GM18870 (cell line): ENCODE measurements around the gene HAUS7.

Experiments
- ATAC-seq: cut with Tn5 transposase; IDR thresholded peaks from one replicate; pipeline ENCODE4 v1.9.1; 2021; ENCODE audit warnings: moderate library complexity; ENCODE audit not compliant: unreplicated experiment

The HAUS7 gene

DNA sequence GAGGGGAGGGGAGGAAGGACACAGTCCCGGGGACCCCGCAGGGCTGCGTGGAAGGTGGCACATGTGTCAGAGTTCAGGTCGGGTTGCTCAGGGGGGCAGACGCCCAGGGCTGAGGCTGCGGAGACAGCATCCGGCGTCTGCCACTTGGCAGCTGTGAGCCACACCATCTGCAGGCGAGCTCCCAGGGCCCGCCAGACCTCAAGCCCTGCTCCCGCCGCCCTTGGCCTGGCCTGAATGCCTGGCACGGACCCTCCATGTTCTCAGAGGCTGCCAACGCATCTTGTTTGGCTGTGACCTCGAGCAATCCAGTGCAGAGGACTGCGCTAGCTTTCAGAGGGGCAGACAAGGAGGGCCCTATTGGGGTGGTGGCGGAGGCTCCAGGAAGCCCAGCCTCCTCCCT lies 29.5 kb upstream of the HAUS7 start:
- ATAC-seq, result no peak

GRCh38 chrX:153499341-153499740 lies 29.0 kb upstream of the HAUS7 start:
- no peak for ATAC-seq

GRCh38 chrX:153498453-153498852 lies 28.1 kb upstream of the HAUS7 start:
- no peak for ATAC-seq

- ATAC-seq, result no peak
These were observed 26.2 kb upstream of the HAUS7 start for GRCh38 chrX:153496590-153496959.

DNA sequence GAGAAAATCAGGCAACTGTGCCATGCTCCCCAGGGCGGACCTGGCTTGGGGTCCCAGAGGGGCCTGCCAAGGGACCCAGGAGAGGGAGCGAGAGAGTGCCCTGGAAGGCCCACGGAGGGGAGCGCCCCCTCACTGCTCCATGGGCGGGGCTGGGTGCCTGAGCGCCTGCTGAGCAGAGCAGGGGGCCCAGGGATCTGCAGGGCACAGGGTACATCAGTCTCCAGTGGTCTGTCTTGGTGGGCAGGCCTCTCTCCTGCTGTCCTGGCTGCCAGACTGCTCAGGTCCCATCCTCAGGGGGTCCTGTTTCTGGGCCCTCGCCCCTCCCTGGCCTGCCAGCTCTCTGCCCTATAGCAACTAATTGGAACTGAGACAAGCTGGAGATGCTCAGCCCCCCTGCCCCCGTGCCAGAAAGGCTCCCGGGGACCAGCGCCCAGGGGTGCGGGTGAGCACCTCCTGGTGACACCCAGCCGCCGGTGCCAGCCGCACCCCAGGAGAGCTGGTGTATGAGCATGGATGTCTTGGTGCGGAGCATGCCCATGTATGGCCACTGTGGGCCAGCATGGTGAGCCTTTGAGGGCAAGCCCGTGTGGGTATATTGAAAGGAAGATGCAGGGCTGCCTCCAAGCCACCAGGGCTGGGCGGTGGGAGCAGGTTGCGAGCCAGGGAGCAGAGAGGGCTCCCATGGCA lies 25.7 kb upstream of the HAUS7 start:
- no peak for ATAC-seq

- no peak for ATAC-seq
These were observed 25.0 kb upstream of the HAUS7 start for GRCh38 chrX:153495362-153495751.

DNA sequence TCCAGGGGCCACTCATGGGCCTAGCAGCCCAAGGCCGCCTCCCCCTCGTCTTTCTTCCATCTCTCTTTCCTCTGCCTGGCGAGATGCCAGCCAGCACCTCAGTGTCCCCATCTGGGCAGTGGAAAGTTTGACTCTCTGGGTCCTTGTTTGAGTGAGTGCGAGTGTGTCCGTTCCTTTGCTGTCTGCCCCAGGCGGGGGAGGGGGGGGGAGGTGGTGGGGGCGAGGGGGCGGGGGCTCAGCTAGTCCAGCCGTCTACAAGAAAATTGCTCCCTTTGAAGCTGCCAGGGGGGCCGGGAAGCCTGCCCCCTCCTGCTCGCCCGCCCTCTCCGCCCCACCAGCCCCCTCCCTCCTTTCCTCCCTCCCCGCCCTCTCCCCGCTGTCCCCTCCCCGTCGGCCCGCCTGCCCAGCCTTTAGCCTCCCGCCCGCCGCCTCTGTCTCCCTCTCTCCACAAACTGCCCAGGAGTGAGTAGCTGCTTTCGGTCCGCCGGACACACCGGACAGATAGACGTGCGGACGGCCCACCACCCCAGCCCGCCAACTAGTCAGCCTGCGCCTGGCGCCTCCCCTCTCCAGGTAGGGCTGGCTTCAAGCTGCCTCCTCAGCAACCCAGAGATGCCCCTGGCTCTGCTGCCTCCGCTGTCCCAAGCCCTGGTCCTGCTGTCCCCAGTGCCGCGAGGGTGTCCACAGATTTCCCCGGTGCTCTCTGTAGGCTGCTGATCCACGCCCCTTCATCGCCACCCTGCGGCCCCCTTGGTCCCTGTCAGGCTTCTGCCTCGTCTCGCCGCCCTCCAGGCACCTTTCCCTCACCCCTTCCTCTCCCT lies 24.4 kb upstream of the HAUS7 start, which contains the start of gene BGN:
Gene BGN, plus strand, starts transcription at position 440 of the 821 bp plus-strand sequence. CDS start 9,652 bp downstream, outside the sequence.
- ATAC-seq, result no peak

GRCh38 chrX:153494061-153494460 lies 23.7 kb upstream of the HAUS7 start:
- ATAC-seq, result no peak

DNA sequence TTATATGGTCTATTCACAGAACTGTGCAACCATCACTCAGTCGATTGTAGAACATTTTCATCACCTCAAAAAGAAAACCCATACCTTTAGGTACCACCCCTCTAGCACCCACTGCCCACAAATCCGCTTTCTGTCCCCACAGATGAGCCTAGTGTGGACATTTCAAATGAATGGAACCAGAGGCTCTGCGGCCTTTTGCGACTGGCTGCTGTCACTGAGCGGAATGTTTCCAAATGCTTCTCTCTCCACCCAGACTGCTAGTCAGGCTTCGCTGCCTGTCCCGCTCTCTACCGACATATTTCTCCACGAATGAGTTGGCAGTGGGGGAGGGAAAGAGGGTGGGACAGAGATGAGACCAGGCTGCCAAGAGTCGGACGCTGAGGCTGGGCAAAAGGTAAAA lies 22.7 kb upstream of the HAUS7 start:
- no peak for ATAC-seq

DNA sequence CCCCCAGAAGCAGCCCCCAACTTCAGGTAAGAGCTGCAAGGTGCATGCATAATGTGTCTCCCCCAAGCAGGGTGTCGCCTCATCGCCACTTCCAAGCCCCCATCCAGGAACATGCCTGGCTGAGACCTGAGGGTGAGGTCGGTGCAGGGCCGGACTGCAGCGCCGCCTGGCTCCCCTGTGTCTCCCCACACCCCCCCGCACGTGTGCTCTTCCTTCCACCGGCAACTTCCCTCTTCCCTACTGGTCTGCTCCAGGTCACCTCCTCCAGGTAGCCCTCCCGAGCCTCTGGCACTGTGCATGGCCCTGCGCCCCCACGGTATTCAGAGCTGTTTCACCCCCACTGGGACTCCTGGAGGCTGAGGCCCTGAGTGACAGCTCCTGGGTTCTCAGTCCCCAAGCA lies 22.2 kb upstream of the HAUS7 start:
- no peak for ATAC-seq

- ATAC-seq, result no peak
These were observed 21.5 kb upstream of the HAUS7 start for GRCh38 chrX:153491918-153492317.

DNA sequence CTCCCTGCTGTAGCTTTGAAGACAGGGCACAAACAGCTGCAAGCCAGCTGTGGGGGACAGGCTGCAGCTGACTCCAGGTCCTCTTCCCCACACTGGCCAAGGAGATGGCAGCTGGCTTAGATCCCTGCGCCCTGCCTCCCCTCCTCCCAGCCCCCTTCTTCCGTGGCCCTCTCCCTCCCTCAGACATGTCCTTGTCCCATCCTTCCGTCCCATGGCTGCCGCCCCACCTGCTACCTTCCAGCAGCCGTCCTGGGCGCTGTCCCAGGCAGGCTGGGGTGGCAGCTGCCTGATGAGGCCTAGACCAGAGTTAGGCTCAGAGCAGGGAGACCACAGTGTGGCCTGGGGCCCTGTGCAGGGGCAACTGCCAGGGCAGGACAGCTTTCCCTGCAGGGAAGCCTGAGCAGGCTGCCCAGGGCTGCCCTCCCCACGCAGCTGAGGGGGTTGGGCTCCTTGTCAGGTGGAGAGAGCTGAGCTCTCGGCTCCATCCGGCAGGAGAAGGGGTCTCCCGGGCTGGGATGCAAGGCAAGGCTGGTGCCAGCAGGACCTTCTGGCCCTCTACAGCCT lies 21.1 kb upstream of the HAUS7 start:
- ATAC-seq, result no peak

DNA sequence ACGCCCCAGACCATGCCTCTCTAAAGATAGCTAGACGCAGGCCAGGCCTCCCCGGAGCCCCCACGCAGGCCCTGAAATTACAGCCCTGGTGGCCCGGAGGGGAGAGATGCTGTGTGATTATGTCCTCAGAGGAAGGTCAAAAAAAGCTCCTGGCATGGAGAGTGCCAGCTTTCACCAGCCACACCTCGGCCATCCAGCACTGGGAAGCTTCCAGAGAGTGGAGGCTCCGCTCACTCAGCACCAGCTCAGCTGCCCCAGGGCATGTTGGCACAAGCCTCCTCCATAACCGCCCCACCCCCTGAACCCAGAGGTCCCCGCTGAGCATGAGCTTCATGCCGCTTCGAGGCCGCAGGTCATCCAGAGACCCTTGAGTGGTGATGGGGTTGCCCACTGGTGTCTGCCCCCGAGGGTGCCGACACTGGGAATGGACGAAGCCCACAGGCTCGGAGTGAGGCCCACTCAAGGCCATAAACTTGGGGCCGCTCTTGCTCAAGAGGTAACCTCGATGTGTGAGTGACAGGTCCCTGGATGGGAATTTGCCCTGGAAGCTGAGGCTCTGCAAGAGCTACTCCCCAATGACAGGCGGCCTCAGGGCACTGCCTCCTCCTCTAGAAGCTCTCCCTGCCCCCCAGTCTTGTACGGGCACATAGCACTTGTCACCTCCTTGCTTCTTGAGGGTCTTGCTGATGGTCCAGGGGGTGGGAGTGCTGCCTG lies 20.0 kb upstream of the HAUS7 start:
- no peak for ATAC-seq

DNA sequence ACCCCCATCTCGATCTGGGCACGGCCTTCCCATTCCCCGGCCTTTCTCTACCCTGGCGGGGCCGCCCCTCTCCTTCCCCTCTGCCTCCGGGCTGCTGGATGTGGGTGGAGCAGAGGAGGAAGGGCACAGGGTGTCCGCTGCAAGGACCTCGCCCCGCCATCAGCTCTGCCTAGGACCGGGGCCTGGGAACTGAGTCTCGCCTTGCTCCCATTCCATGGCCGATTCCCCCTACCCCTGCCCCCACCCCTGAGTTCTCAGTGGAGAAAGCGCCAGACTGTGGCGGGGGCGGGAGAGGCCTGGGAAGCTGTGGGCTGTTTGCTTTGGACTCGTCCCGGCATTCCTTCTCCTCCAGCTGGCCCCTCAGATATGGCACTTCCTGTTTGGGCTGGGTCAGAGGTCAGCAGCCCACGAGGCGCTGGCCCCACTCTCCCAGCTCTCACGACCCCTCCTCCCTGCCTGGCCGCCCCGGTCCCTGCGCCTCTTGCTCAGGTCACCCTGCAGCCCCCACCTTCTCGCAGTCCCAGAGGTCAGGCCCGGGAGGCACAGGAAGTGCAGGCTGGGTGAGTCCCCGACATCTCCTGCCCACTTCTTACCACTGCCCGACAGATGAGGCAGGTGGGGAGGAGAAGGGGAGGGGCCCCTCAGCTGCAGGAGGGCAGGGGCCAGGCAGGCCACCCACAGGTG lies 18.0 kb upstream of the HAUS7 start:
- ATAC-seq, result no peak

GRCh38 chrX:153487590-153488071 lies 17.3 kb upstream of the HAUS7 start:
- ATAC-seq, result no peak

DNA sequence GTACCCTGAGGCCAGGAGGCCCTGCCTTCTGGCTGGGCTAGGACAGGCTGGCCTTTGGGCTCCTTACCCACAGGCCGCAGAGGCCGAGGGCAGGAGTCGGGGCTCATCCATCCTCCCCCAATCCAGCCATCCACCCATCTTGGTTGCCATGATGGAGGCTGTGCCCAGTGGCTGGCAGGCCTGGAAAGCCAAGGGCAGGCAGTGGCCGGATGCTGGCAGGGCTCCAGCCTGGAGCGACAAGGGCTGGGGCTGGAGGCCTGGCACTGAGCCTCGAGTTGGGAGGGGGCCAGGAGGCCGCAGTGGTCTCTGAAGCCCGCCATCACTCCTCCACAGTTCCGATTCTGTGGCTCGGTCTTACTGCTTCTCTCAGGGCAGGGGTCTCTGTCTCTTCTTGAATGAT lies 15.8 kb upstream of the HAUS7 start:
- no peak for ATAC-seq

DNA sequence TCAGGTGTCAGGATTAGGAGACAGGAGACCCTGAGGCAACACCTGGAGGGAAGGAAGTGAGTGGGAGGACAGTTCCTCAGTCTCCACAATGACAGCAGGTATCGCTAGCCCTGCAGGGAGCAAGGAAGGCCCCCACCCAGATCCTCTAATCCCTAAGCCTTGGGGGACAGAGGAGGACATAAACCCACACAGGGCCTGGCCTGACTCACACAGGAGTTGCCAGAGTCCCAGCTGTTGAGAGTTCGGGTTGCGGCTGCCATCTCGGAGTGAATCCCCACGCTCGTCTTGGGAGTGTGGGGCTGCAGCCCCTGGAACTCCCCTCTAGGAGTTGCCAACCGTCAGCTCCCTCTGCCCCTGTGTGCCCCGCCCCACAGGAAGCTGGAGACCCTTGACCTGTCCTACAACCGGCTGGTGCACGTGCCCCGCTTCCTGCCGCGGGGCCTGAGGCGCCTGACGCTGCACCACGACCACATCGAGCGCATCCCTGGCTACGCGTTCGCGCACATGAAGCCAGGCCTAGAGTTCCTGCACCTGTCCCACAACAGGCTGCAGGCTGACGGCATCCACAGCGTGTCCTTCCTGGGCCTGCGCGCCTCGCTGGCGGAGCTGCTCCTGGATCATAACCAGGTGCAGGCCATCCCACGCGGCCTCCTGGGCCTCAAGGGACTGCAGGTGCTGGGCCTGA lies 15.2 kb upstream of the HAUS7 start:
- no peak for ATAC-seq

GRCh38 chrX:153482376-153483015 lies 12.1 kb upstream of the HAUS7 start:
- ATAC-seq, result no peak

DNA sequence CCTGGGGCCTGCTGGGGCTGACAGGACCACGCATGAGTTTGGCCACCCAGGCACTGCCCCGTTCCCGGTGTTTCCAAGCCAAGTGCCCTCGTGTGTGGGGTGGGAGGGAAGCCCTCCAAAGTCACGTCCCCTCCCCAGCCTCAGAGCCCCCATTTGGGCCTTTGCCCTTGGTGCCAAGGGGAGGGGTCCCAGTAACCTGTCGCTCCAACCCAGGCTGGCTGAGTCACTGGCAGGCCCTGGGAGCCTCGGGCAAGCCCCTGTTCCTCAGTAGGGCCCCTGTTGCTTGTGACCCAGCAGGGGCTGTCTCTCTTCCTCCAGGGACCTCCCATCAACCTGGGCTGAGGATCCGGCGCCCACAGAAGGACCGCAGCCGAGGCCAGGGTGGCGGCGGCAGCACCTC lies 10.7 kb upstream of the HAUS7 start:
- no peak for ATAC-seq

DNA sequence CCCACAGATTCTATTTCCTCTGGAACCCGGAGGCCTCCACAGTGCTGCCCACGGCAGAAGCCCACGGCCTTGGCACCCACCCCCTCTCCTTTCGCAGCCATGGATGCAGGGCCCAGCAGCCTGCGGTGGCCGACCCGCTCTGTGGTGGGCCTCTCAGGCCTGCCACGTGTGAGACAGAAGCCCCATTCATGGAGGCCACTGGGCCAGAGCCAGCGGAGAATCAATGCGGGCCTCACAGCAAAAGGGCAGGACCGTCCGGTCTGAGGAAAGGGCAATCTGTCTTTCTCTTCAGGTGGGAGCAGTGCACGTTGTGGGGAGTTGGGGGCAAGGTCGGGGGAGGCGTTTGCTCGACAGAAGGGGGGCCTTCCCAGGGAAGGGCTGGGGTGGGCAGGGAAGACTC lies 8.4 kb upstream of the HAUS7 start:
- no peak for ATAC-seq
